SK-N-SH treated with all-trans-retinoic acid at 6 μM for 48 hours (cell line): ENCODE data around the gene LPP.

Experiments
- ATAC-seq: fragments of 200-7000 bp; cut with Tn5 transposase; 3 replicates; pipeline ENCODE4 v1.9.1; 2020; ENCODE audit warnings: mild to moderate bottlenecking, moderate library complexity
- ARNTL ChIP-seq: fragments of 450-650 bp; formaldehyde crosslinking; IDR thresholded peaks from 2 replicates; pipeline ENCODE4 v1.5.0; 2020; ENCODE audit warnings: low read depth, mild to moderate bottlenecking, moderate library complexity, borderline replicate concordance
- BACH2 ChIP-seq: fragments of 250-450 bp; sonication (Bioruptor Pico); IDR thresholded peaks from 2 replicates; pipeline ENCODE4 v1.9.0; 2021; ENCODE audit warnings: mild to moderate bottlenecking, borderline replicate concordance
- CREB5 ChIP-seq: fragments of 250-450 bp; sonication (Bioruptor Pico); IDR thresholded peaks from 2 replicates; pipeline ENCODE4 v1.5.1; 2020; ENCODE audit warnings: low read depth, mild to moderate bottlenecking, moderate library complexity
- CSDC2 ChIP-seq: fragments of 250-450 bp; sonication (Bioruptor Pico); IDR thresholded peaks from 2 replicates; pipeline ENCODE4 v1.5.0; 2020; ENCODE audit warnings: mild to moderate bottlenecking, moderate library complexity
- CSRNP3 ChIP-seq: fragments of 250-450 bp; sonication (Bioruptor Pico); IDR thresholded peaks from 2 replicates; pipeline ENCODE4 v1.5.1; 2021; ENCODE audit warnings: mild to moderate bottlenecking, moderate library complexity
- ESRRG ChIP-seq: fragments of 250-450 bp; sonication (Bioruptor Pico); IDR thresholded peaks from 2 replicates; pipeline ENCODE4 v1.6.1; 2021; ENCODE audit warnings: mild to moderate bottlenecking
- GLIS3 ChIP-seq: fragments of 250-450 bp; sonication (Bioruptor Pico); IDR thresholded peaks from 2 replicates; pipeline ENCODE4 v1.5.0; 2020; ENCODE audit warnings: mild to moderate bottlenecking, moderate library complexity
- ISL1 ChIP-seq: fragments of 250-450 bp; sonication (Bioruptor Pico); IDR thresholded peaks from 2 replicates; pipeline ENCODE4 v2.1.2; 2022; ENCODE audit warnings: mild to moderate bottlenecking, moderate library complexity
- PATZ1 ChIP-seq: fragments of 250-450 bp; sonication (Bioruptor Pico); IDR thresholded peaks from 2 replicates; pipeline ENCODE4 v1.8.0; 2020; ENCODE audit warnings: mild to moderate bottlenecking, moderate library complexity, borderline replicate concordance
- POU6F1 ChIP-seq: fragments of 250-450 bp; sonication (Bioruptor Pico); IDR thresholded peaks from 2 replicates; pipeline ENCODE4 v1.8.0; 2021; ENCODE audit warnings: low read depth, mild to moderate bottlenecking, moderate library complexity, borderline replicate concordance
- RARB ChIP-seq: fragments of 250-450 bp; sonication (Bioruptor Pico); IDR thresholded peaks from 2 replicates; pipeline ENCODE4 v1.8.0; 2021; ENCODE audit warnings: mild to moderate bottlenecking, moderate library complexity
- TCF4 ChIP-seq: fragments of 250-450 bp; sonication (Bioruptor Pico); IDR thresholded peaks from 2 replicates; pipeline ENCODE4 v1.8.0; 2021; ENCODE audit warnings: mild to moderate bottlenecking, moderate library complexity, borderline replicate concordance
- ZC3H10 ChIP-seq: fragments of 250-450 bp; sonication (Bioruptor Pico); IDR thresholded peaks from 2 replicates; pipeline ENCODE4 v1.5.1; 2021; ENCODE audit warnings: mild to moderate bottlenecking, moderate library complexity
- ZFP3 ChIP-seq: fragments of 250-450 bp; sonication (Bioruptor Pico); IDR thresholded peaks from 2 replicates; pipeline ENCODE4 v1.5.0; 2020; ENCODE audit warnings: mild to moderate bottlenecking, moderate library complexity
- ZNF565 ChIP-seq: fragments of 450-650 bp; formaldehyde crosslinking; conservative IDR thresholded peaks from 2 replicates; pipeline ENCODE4 v1.5.0; 2020; ENCODE audit warnings: low read depth, mild to moderate bottlenecking, moderate library complexity
- ZNF70 ChIP-seq: fragments of 450-650 bp; formaldehyde crosslinking; IDR thresholded peaks from 2 replicates; pipeline ENCODE4 v1.5.0; 2020; ENCODE audit warnings: mild to moderate bottlenecking, moderate library complexity
- ZNF8 ChIP-seq: fragments of 450-650 bp; formaldehyde crosslinking; IDR thresholded peaks from 2 replicates; pipeline ENCODE4 v1.5.0; 2020; ENCODE audit warnings: mild to moderate bottlenecking, moderate library complexity

The LPP gene

GRCh38 chr3:188486126-188486525 is 332.2 kb downstream of the LPP start (continued):
- TF ChIP-seq ZNF565 (CRISPR knock-in tag) (no peak), ISL1 (no peak), ESRRG (CRISPR knock-in tag) (no peak), BACH2 (no peak), ZNF70 (no peak), CREB5 (CRISPR knock-in tag) (no peak), RARB (no peak), GLIS3 (CRISPR knock-in tag) (no peak)

- ATAC-seq, result no peak
- TF ChIP-seq PATZ1 (CRISPR knock-in tag) (no peak), ESRRG (CRISPR knock-in tag) (no peak), TCF4 (CRISPR knock-in tag) (no peak), CSRNP3 (no peak), CREB5 (CRISPR knock-in tag) (no peak), ZFP3 (no peak), ZC3H10 (CRISPR knock-in tag) (no peak), ARNTL (CRISPR knock-in tag) (no peak), ZNF8 (CRISPR knock-in tag) (no peak), BACH2 (no peak), CSDC2 (no peak), GLIS3 (CRISPR knock-in tag) (no peak)
Observed at GRCh38 chr3:188486952-188487351, 333.0 kb downstream of the LPP start.

- no peak for TF ChIP-seq ZC3H10 (CRISPR knock-in tag)
- TF ChIP-seq ARNTL (CRISPR knock-in tag), result no peak
- TF ChIP-seq ESRRG (CRISPR knock-in tag), result no peak
- TF ChIP-seq ZNF8 (CRISPR knock-in tag), result no peak
- no peak for TF ChIP-seq PATZ1 (CRISPR knock-in tag)
- TF ChIP-seq CSRNP3, result no peak
- TF ChIP-seq CSDC2, result no peak
- TF ChIP-seq ISL1, result no peak
- no peak for TF ChIP-seq POU6F1 (CRISPR knock-in tag)
- no peak for ATAC-seq
Observed at GRCh38 chr3:188487652-188488051, 333.7 kb downstream of the LPP start.
